UCSD-AML1 (cell line): Measurements from ENCODE around the gene S1PR2.
"Not testable (repeated sequence)": the region's sequence is repeated elsewhere in the genome, so short reads cannot be mapped to it uniquely, and the experiment has no call there.

ENCODE experiments used
- DNase-seq: peaks from one replicate; lab custom pipeline; 2025; ENCODE audit not compliant: unreplicated experiment; lab: John Stamatoyannopoulos, UW

The S1PR2 gene

GRCh38 chr19:10192922-10193321, 38.2 kb downstream of the S1PR2 start:
- no peak for DNase-seq

GRCh38 chr19:10191347-10191746, 39.8 kb downstream of the S1PR2 start:
- DNase-seq = no peak

GRCh38 chr19:10190026-10190425, 41.1 kb downstream of the S1PR2 start:
- DNase-seq = no peak

- no peak for DNase-seq
These were observed 41.5 kb downstream of the S1PR2 start for GRCh38 chr19:10189616-10190015.

GRCh38 chr19:10187315-10187714, 43.8 kb downstream of the S1PR2 start:
- DNase-seq = no peak

- no peak for DNase-seq
These were observed 46.5 kb downstream of the S1PR2 start for GRCh38 chr19:10184636-10185035.

GRCh38 chr19:10183926-10184325, 47.2 kb downstream of the S1PR2 start:
- DNase-seq = no peak

- DNase-seq = no peak
These were observed 48.3 kb downstream of the S1PR2 start for GRCh38 chr19:10182847-10183246.

GRCh38 chr19:10182076-10182475, 49.1 kb downstream of the S1PR2 start:
- no peak for DNase-seq

- no peak for DNase-seq
These were observed 50.7 kb downstream of the S1PR2 start for GRCh38 chr19:10180459-10180858.

GRCh38 chr19:10180024-10180423, 51.1 kb downstream of the S1PR2 start:
- not testable (repeated sequence) for DNase-seq

GRCh38 chr19:10173527-10173926, 57.6 kb downstream of the S1PR2 start:
- no peak for DNase-seq
